Ishikawa (cell line): ENCODE data around the gene GAST.

Experiments
- CEBPB ChIP-seq: IDR thresholded peaks from 2 replicates; pipeline ENCODE4 v1.6.1; 2012
- CREB1 ChIP-seq: IDR thresholded peaks from 2 replicates; pipeline ENCODE4 v1.6.1; 2012; ENCODE audit warnings: low read depth
- EGR1 ChIP-seq: IDR thresholded peaks from 2 replicates; pipeline ENCODE4 v1.6.1; 2012
- EP300 ChIP-seq: IDR thresholded peaks from 2 replicates; pipeline ENCODE4 v1.6.1; 2012; ENCODE audit warnings: borderline replicate concordance
- FOXM1 ChIP-seq: IDR thresholded peaks from 2 replicates; pipeline ENCODE4 v1.6.1; 2012; ENCODE audit warnings: low read depth, borderline replicate concordance
- NFIC ChIP-seq: IDR thresholded peaks from 2 replicates; pipeline ENCODE4 v1.6.1; 2012
- RAD21 ChIP-seq: IDR thresholded peaks from 2 replicates; pipeline ENCODE4 v1.6.1; 2012; ENCODE audit warnings: low read depth
- TAF1 ChIP-seq: IDR thresholded peaks from 2 replicates; pipeline ENCODE4 v1.6.1; 2012; ENCODE audit warnings: low read depth, mild to moderate bottlenecking
- TCF12 ChIP-seq: IDR thresholded peaks from 2 replicates; pipeline ENCODE4 v1.6.1; 2012; ENCODE audit warnings: low read depth
- TEAD4 ChIP-seq: IDR thresholded peaks from 2 replicates; pipeline ENCODE4 v1.6.1; 2012
- YY1 ChIP-seq: IDR thresholded peaks from 2 replicates; pipeline ENCODE4 v1.6.1; 2012; ENCODE audit warnings: low read depth
- ZBTB7A ChIP-seq: IDR thresholded peaks from 2 replicates; pipeline ENCODE4 v1.6.1; 2012; ENCODE audit warnings: low read depth
- TF ChIP-seq, protein P1 (sequence below): IDR thresholded peaks from 2 replicates; pipeline ENCODE4 v1.6.1; 2012
- TF ChIP-seq, protein P2 (sequence below): IDR thresholded peaks from 2 replicates; pipeline ENCODE4 v1.6.1; 2012; ENCODE audit warnings: low read depth, mild to moderate bottlenecking
- TF ChIP-seq, protein P3 (sequence below): IDR thresholded peaks from 2 replicates; pipeline ENCODE4 v1.6.1; 2012

GAST gene

DNA sequence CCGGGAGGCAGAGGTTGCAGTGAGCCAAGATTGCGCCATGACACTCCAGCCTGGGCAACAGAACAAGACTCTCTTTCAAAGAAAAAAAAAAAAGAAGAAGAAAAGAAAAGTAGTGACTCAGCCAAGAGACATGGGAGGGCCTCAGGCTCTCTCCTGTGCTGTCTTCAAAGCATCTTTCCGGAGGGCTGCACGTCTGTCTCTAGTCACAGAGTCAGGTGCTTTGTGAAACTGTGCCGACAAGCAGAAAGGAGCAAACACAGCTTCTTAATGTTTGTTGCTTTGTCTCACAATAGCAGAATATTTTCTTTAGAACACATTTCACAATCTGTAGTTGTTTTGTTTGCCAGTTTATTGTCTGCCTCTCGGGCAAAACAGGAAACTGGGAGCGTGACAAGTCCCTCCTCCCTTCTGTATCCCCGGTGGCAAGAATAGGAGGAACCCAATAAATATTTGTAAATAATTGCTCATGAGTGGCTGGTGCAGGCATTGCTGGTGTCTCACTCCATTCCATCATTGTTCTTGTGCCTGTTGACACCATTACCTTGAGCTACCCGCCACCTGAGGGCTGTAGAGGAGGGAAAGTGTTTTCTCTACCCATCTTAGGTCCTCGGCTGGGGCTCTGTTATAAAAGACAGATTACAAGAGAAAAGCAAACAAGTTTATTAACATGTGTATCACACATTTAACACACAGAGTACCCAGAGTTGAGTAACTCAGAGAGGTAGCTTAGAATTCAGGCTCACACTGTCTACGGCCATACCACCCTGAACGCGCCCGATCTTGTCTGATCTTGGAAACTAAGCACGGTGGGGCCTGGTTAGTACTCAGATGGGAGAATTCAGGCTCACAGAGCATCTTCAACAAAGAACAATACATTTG is 5.5 kb downstream of the GAST start:
- no peak for TF ChIP-seq NFIC
- no peak for TF ChIP-seq YY1
- no peak for TF ChIP-seq ZBTB7A
- no peak for TF ChIP-seq CREB1
- TF ChIP-seq, protein P1, sequence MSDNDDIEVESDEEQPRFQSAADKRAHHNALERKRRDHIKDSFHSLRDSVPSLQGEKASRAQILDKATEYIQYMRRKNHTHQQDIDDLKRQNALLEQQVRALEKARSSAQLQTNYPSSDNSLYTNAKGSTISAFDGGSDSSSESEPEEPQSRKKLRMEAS: no peak
- TF ChIP-seq EP300: no peak
- no peak for TF ChIP-seq TCF12
- no peak for TF ChIP-seq RAD21
- no peak for TF ChIP-seq CEBPB
- TF ChIP-seq TEAD4: no peak
- no peak for TF ChIP-seq FOXM1
- TF ChIP-seq, protein P2, sequence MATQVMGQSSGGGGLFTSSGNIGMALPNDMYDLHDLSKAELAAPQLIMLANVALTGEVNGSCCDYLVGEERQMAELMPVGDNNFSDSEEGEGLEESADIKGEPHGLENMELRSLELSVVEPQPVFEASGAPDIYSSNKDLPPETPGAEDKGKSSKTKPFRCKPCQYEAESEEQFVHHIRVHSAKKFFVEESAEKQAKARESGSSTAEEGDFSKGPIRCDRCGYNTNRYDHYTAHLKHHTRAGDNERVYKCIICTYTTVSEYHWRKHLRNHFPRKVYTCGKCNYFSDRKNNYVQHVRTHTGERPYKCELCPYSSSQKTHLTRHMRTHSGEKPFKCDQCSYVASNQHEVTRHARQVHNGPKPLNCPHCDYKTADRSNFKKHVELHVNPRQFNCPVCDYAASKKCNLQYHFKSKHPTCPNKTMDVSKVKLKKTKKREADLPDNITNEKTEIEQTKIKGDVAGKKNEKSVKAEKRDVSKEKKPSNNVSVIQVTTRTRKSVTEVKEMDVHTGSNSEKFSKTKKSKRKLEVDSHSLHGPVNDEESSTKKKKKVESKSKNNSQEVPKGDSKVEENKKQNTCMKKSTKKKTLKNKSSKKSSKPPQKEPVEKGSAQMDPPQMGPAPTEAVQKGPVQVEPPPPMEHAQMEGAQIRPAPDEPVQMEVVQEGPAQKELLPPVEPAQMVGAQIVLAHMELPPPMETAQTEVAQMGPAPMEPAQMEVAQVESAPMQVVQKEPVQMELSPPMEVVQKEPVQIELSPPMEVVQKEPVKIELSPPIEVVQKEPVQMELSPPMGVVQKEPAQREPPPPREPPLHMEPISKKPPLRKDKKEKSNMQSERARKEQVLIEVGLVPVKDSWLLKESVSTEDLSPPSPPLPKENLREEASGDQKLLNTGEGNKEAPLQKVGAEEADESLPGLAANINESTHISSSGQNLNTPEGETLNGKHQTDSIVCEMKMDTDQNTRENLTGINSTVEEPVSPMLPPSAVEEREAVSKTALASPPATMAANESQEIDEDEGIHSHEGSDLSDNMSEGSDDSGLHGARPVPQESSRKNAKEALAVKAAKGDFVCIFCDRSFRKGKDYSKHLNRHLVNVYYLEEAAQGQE: no peak
- TF ChIP-seq EGR1: no peak
- TF ChIP-seq TAF1: no peak
- TF ChIP-seq, protein P3, sequence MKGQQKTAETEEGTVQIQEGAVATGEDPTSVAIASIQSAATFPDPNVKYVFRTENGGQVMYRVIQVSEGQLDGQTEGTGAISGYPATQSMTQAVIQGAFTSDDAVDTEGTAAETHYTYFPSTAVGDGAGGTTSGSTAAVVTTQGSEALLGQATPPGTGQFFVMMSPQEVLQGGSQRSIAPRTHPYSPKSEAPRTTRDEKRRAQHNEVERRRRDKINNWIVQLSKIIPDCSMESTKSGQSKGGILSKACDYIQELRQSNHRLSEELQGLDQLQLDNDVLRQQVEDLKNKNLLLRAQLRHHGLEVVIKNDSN: no peak

DNA sequence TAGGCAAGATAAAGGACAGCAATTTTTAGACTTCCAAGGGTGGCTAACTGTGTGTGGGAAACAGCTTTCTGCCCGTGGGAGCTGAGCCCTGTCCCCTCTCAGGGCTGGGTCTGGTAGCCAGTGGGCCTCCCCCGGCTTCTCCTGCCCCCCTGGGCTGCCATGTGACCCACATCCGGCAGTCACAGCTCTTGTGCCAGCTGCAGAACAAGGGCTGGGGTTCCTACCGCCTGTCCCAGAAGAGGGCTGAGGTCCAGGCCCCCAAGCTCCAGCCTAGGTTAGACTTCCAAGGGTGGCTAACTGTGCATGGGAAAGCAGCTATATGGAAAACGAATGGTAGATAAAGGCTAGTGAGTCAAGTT is 6.1 kb downstream of the GAST start:
- TF ChIP-seq ZBTB7A: no peak
- no peak for TF ChIP-seq TEAD4
- no peak for TF ChIP-seq TAF1
- TF ChIP-seq, protein P3: no peak

DNA sequence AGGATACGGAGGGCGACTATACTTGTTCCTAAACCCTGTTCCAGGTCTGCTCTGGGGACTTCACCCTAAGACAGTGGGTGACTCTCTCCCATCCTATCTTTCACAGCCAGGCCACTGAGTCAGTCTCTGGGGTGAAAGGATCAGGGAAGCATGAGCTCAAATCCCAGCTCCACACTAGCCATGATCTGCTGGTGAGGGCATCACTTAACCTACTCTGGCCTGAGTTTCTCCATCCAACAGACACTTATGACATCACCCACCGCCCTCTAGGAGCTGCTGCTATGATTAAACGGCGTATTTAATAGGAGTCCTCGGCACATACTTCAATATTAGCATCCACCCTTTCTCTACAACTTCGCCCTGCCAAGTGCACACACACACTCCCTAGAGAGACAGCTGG is 10.1 kb downstream of the GAST start:
- no peak for TF ChIP-seq TEAD4
- TF ChIP-seq YY1: no peak
- no peak for TF ChIP-seq NFIC
- no peak for TF ChIP-seq EGR1
- TF ChIP-seq, protein P2: no peak
- no peak for TF ChIP-seq TCF12
- TF ChIP-seq, protein P3: no peak
- TF ChIP-seq, protein P1: no peak

DNA sequence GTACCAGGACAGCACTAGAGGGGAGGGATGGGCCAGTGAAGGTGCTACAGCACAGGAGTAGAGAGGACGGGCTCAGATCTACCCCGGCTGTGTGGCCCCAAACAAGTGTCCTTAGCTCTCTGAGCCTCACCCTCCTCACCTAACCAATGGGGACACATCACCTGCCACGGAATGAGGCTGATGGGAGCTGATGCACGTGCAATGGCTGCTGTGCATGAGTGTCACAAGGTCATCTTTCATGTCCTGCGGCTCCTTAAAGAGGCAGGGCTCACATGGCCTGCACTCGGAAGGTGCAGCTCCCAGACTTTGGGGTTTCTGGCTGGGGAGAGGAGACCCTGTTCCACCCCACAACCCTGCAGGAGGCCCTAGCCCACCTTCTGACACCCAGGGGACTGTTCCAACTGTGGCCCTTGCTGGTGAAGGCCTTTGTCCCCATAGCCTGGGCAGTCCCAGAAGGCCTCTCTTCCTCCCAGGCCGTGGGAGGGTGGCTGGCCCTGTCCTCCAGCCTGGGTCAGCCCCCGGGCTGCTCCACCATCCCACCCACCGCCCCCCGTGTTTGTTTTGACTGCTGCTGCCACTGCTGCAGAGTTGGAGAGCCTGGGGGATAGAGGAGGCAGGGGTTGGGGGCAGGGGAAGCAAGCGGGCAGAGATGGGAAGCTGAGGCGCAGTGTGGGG is 11.8 kb downstream of the GAST start:
- TF ChIP-seq TAF1: no peak
- TF ChIP-seq CEBPB: no peak
- no peak for TF ChIP-seq EGR1
- TF ChIP-seq TCF12: no peak
- no peak for TF ChIP-seq NFIC
- no peak for TF ChIP-seq FOXM1
- no peak for TF ChIP-seq TEAD4
- TF ChIP-seq, protein P3: no peak
- no peak for TF ChIP-seq YY1
- TF ChIP-seq CREB1: no peak
- TF ChIP-seq ZBTB7A: no peak
- no peak for TF ChIP-seq EP300
- TF ChIP-seq, protein P2: no peak
